Left hindlimb (tissue), 1 donor: ENCODE measurements around the gene GPS2.
A peak's percentile ranks its signal among the peaks of the same experiment; 100 is the strongest.

ENCODE experiments used
- DNase-seq: peaks from one replicate; pipeline ENCODE4 v3.0.0-alpha.2; 2018

GPS2 gene

DNA sequence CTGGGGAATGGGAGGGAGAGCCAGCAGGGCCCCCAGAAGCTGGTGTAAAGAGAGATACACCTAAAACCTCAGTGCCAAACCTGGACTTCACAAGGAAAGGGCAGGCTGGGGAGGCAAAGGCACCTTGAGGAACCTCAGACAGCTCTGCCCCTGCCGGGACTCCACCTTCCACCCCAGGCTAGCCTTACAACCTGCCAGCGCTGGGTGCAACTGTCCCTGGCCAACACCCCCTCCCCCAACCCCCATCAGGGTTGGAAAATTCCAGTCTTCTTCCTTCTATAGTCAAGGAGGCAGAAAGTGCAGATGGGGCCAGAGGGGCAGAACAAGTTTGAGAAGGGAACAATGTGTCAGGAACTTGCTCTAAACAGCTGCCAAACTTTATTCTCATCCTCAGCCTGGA is 23.0 kb downstream of the GPS2 start:
- no peak for DNase-seq

DNA sequence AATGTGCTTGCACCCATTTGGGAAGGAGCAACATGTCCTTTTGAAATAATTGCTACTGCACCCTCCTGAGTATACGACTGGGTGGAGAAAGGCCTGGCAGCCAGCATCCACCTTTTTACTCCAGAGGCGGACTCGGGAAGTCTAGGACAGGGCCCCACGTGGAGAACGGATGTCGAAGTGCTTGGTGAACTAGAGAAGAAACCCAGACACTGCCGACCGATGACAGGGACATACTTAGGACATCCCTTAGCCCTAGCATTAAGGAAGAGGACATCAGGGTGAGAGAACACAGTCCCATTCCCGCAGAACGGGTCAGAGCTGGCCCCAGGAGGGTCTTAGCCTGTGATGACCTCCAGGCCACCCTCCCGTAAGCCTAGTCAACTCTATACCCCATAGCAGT is 24.5 kb downstream of the GPS2 start:
- DNase-seq = no peak

DNA sequence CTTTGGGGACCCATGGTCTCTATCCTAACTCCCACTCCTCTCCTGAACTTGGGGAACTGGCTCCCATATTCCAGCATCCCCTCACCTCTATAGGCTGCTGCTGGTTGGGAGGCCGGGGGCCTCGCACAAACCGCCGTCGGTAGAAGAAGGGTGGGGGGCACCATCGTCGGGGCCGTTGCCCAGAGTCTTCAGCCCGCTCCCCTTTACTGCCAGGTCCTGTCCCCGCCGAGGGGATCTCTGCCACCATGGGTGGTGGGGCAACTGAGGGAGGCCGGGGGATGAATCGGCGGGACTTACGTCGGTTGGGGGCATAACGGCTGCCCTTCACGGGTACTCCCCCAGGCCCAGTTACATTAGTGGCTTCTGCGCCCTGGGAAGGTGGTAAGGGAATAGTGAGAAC is 25.0 kb downstream of the GPS2 start:
- DNase-seq = no peak

DNA sequence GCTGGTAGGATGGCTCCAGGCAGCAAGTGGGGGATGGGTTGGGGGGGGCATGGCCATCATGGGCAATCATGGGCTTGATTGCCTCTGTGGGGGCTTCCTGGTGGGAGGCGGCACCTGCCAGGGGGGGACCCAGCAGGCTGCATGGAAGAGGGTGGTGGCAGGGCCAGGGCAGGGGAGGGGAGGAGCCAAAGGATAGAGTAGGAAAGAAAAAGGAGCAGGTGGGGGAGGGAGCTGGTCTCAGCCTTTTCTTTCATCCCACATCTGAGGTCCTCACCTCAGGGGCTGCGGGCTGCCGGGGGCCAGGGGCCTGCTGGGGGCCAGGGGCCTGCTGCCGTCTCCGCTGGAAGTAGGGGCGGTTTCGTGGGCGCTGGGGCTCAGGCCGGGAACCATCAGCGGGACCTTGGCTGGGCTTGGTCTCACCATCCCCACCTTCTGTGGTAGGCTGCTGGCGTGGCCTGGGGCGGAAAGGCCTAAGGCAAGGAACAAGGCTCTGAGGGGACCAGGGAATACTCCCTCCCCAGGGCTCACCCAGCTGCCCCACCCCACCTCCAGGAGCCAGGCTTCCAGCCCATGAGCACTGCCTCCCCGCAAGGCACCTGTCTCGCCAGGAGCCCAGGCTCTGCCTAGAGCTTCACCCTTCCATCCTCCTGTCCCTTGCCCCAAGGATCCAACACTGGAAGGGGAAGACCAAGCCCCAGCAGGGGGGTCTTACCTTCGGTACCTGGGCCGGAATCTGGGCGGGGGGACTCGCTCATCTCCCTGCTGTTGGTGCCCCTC is 25.7 kb downstream of the GPS2 start:
- no peak for DNase-seq

DNA sequence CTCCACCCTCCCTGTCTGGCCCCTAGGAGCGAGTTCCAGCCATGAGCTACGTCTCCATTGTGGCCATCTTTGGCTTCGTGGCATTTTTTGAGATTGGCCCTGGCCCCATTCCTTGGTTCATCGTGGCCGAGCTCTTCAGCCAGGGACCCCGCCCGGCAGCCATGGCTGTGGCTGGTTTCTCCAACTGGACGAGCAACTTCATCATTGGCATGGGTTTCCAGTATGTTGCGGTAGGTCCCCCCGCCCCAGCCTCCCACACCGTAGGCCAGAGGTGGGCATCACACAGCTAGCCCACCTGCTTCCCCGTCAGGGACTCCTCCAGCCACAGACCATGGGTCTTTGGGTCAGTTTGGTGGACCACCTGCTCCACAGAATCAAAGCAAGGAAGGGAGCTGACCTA is 29.5 kb downstream of the GPS2 start:
- no peak for DNase-seq

GRCh38 chr17:7284911-7285310 is 30.2 kb downstream of the GPS2 start:
- DNase-seq = no peak

GRCh38 chr17:7283471-7284216 is 31.5 kb downstream of the GPS2 start:
- DNase-seq = no peak

DNA sequence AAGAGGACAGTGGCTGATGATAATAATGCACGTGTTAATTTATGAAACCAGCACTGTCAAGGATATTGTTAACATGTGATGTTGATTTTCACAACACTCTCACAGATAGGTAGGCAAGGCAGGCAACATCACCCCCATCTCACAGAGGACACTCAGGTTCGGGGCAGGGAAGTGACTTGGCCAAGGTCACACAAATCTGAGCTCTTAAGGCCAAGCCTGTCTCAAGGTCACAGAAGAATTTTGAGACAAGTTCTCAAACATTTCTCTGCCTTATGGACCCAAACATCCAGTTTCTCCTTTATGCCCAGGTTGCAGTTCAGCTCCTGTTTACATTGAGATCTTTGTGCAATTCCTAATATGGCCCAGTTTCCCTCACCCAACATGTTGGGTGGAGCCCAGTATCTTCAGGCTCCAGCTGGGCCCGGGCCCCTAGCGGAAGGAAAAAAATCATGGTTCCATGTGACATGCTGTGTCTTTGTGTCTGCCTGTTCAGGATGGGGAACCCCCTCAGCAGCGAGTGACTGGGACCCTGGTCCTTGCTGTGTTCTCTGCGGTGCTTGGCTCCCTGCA is 32.3 kb downstream of the GPS2 start:
- no peak for DNase-seq

DNA sequence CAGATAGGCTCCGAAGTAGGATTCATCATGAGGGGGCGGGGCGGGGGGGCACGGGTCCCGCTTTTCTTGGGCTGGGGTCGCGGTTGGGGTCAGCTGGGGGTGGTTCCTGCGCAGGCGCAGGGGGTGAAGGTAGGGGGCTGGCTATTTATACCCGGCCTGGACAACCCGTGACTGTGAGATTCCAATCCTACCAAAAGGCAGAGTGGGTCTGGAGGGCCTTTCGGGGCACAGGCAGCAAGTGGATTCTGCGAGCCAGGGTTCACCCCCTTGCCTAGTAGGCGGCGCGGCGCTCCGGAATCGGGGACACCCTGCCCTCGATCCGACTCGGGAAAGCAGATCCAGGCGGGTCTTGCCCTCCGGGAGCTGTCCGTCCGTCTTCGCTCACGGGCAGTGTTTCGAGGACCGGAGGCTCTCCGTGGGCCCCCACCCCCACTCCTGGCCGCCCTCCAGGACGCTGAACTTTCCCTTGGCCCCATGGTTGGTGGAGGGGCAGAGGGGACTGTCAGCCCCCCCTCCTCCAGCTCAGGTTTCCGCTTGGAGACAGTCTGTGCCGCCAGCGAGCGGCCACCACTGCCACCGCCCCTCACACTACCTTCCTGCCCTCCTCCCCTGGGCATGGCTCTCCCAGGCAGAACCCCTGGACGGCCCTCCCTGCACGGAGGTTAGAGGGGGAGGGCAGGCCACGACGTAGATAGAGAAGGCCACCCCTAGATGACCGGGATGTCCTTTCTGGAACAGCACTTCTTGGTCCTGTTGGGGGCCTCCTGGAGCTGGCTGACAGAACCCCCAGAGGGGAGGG is 33.0 kb downstream of the GPS2 start:
- peak; percentile 50 for DNase-seq

DNA sequence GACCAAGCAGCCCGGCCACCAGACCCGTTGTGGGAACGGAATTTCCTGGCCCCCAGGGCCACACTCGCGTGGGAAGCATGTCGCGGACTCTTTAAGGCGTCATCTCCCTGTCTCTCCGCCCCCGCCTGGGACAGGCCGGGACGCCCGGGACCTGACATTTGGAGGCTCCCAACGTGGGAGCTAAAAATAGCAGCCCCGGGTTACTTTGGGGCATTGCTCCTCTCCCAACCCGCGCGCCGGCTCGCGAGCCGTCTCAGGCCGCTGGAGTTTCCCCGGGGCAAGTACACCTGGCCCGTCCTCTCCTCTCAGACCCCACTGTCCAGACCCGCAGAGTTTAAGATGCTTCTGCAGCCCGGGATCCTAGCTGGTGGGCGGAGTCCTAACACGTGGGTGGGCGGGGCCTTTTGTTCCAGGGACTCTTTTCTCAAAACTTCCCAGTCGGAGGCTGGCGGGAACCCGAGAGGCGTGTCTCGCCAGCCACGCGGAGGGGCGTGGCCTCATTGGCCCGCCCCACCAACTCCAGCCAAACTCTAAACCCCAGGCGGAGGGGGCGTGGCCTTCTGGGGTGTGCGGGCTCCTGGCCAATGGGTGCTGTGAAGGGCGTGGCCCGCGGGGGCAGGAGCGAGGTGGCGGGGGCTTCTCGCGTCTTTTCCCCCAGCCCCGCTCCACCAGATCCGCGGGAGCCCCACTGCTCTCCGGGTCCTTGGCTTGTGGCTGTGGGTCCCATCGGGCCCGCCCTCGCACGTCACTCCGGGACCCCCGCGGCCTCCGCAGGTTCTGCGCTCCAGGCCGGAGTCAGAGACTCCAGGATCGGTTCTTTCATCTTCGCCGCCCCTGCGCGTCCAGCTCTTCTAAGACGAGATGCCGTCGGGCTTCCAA is 33.8 kb downstream of the GPS2 start, which contains the start of gene SLC2A4:
SLC2A4 (plus strand) TSS at position 645 of the 879 bp plus-strand sequence; CDS start at position 862, 217 bp downstream.
- peak; percentile 92 for DNase-seq

DNA sequence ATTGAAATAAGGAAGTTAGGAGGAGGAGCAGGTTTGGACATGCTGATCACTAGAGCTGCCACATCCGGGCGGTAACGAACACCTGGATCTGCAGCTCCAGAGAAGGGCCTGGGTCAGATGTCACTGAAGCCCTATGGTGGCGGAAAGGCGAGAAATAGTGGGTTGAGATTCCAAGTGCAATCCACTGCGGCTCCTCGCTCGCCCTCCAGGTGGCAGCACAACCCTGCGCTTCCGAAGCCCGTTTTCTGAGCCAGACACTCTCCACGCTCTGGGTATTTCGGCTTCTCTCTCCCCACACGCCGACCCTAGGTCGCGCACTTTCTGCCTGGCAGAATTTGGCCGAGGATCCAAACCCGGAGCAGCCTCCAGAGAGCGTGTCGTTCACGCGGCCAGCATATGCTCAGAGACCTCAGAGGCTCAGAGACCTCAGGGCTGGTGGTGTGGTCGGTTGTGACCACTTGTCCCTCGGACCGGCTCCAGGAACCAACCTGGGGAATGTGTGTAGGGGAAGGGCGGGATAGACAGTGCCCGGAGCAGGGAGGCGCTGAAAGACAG is 34.6 kb downstream of the GPS2 start:
- DNase-seq = peak; percentile 83

DNA sequence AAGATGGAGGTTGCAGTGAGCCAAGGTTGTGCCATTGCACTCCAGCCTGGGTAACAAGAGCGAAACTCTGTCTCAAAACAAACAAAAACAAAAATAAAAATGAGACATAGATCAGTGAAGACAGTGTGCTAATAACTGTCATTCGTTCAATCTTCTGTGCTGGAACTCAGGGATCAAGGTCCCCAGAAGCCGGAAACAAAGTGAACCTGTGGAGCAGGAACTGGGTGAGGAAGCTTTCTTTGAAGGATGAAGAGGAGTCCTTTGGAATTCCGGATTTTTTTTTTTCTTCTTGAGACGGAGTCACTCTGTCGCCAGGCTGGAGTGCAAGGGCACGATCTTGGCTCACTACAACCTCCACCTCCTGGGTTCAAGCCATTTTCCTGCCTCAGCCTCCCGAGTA is 35.7 kb downstream of the GPS2 start:
- no peak for DNase-seq

GRCh38 chr17:7266784-7267183 is 48.4 kb downstream of the GPS2 start:
- no peak for DNase-seq

GRCh38 chr17:7263801-7264078 is 51.4 kb downstream of the GPS2 start:
- DNase-seq = no peak

GRCh38 chr17:7262935-7263800 is 52.0 kb downstream of the GPS2 start:
- no peak for DNase-seq
